Limb (tissue), 2 donors: ENCODE data around the gene SLC6A18.
A peak's percentile ranks its signal among the peaks of the same experiment; 100 is the strongest.
"Not testable (repeated sequence)": the region's sequence is repeated elsewhere in the genome, so short reads cannot be mapped to it uniquely, and the experiment has no call there.

Experiments used
- DNase-seq, 2 donors: peaks; one replicate each; pipeline ENCODE4 v3.0.0-alpha.2; 2016; ENCODE audit errors: extremely low spot score in 2 of 2

The SLC6A18 gene

GRCh38 chr5:1272201-1272600, 47.0 kb downstream of the SLC6A18 start:
- no peak for DNase-seq

GRCh38 chr5:1273745-1274144, 48.6 kb downstream of the SLC6A18 start:
- no peak for DNase-seq

- DNase-seq: no peak
These were observed 49.3 kb downstream of the SLC6A18 start for GRCh38 chr5:1274471-1274870.

- DNase-seq: not testable (repeated sequence)
These were observed 50.5 kb downstream of the SLC6A18 start for GRCh38 chr5:1275397-1276391.

GRCh38 chr5:1276930-1277329, 51.7 kb downstream of the SLC6A18 start:
- no peak for DNase-seq

- no peak for DNase-seq
These were observed 52.1 kb downstream of the SLC6A18 start for GRCh38 chr5:1277331-1277730.

- DNase-seq: no peak
These were observed 52.6 kb downstream of the SLC6A18 start for GRCh38 chr5:1277781-1278180.

GRCh38 chr5:1278216-1278615, 53.0 kb downstream of the SLC6A18 start:
- no peak for DNase-seq

- no peak for DNase-seq
These were observed 53.7 kb downstream of the SLC6A18 start for GRCh38 chr5:1278656-1279442.

- DNase-seq: no peak
These were observed 54.4 kb downstream of the SLC6A18 start for GRCh38 chr5:1279443-1280151.

- no peak for DNase-seq
These were observed 55.2 kb downstream of the SLC6A18 start for GRCh38 chr5:1280177-1281037.

GRCh38 chr5:1281038-1281882, 56.1 kb downstream of the SLC6A18 start:
- no peak for DNase-seq

GRCh38 chr5:1282131-1282992, 57.2 kb downstream of the SLC6A18 start:
- DNase-seq: peak; percentile 7 to 54

- DNase-seq: peak in 1 of 2 donors; percentile 10
These were observed 58.0 kb downstream of the SLC6A18 start for GRCh38 chr5:1282993-1283728.

GRCh38 chr5:1283729-1284041, 58.5 kb downstream of the SLC6A18 start:
- DNase-seq: peak in 1 of 2 donors; percentile 12

- peak in 1 of 2 donors; percentile 12 for DNase-seq
These were observed 59.3 kb downstream of the SLC6A18 start for GRCh38 chr5:1284336-1284970.

- DNase-seq: no peak
These were observed 60.0 kb downstream of the SLC6A18 start for GRCh38 chr5:1285141-1285540.

GRCh38 chr5:1285883-1286291, 60.7 kb downstream of the SLC6A18 start:
- peak in 1 of 2 donors; percentile 9 for DNase-seq
